ENCODE data around the gene PBX2.
"Not testable (repeated sequence)": the region's sequence is repeated elsewhere in the genome, so short reads cannot be mapped to it uniquely, and the experiment has no call there.

PBX2 gene

DNA sequence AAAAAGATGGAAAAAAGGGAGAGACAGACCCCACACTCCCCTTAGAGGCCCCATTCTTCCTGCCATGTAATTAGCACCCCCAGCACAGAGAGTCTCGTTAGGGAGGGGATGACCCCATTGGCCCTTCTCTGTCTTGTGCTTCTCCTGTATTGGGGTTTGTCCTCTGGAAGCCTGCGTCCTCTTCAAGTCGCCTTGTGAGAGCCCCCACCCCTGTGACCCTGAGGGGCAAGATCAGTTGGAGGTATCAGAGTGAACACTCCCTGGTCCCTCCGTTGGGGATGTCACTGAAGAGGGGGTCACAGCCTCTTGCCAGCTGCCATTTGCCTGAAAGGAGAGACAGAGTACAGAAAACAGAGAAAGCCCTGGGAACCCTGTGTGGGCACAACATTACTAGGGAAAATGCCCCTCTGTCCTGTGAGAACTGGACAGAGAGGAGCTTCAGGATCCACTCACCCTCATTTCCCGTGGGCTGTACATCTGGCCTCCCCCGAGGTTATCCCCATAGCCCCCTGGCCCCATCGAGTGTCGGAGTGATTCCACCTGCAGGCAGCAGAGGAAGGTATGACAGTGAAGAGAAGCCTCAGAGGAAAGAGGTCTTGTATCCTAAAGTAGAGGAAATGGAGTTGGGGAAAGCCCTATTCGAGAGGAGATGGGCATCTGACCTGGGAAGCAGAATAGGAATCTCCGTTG is 3.7 kb downstream of the PBX2 start:
- not testable (repeated sequence) for DNase-seq

DNA sequence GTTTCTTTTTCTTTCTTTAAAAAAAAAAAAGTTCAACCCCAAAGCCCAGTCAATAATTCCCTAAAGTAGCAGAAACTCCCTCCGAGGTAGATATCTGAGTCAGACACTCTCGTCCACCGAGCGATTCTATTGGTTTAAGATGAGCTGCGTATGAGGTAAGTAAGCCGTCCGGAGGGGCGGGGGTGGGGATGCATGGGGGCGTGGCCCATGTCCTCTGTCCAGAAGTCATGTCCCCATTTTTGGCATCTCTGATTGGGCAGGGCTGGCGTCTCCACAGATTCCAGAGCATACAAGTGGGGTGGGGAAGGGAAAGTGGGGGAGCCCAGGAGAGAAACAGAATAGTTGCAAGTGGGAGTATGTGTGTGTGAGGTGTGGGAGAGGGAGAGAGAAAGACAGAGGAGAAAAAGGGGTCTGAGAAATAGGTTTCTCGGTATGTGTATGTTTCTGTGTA is 4.3 kb downstream of the PBX2 start:
- peak; percentile 72 for DNase-seq

DNA sequence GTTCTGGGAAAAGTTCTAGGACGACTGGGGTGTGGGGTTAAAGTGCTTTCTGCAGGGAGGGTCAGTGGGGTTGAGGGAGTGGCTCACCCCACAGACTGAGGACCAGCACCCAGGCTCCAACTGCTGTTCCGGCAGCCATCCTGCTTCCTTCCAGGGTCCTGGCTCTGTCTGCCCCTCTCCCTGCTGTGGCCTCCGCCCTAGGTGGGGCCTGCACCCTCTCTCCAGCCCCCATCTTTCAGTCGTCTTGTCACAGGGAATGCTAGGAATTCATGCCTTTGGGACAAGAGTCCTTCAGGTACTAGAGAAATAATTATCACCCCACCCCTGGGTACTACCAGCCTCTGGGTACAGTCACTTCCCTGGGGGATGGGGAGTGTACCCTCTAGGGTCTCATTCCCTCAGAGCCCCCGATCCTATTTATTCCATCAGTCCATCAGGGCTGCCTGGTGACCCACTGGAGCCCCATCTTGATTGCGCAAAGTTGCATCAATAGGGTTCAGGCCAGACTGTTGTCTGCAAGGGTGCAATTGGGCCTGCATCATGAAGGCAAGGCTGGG is 5.8 kb downstream of the PBX2 start, which contains the start of gene AGER:
Gene AGER (minus strand): TSS at position 170 of the 557 bp plus-strand sequence. CDS start 31 bp downstream, at position 139.
- DNase-seq, result no peak

DNA sequence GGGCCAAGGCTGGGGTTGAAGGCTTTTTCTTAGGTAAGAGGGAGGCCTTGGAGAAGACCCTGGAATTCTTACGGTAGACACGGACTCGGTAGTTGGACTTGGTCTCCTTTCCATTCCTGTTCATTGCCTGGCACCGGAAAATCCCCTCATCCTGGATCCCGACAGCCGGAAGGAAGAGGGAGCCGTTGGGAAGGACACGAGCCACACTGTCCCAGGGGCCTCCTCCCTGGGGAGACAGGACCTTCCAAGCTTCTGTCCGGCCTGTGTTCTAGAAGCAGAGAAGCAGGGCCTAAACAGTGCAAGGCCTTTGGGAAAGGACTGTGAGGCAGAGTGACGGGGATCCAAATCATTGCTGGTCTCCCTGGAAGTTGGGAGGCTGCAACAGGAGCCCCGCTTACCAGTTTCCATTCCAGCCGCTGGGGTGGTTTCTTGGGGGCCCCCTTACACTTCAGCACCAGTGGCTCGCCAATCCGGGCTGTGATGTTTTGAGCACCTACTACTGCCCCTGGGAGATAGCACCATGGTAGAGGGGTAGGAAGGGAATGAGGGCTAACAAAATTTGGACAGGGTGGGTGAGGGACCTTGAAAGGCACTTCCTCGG is 6.4 kb downstream of the PBX2 start:
- no peak for DNase-seq

DNA sequence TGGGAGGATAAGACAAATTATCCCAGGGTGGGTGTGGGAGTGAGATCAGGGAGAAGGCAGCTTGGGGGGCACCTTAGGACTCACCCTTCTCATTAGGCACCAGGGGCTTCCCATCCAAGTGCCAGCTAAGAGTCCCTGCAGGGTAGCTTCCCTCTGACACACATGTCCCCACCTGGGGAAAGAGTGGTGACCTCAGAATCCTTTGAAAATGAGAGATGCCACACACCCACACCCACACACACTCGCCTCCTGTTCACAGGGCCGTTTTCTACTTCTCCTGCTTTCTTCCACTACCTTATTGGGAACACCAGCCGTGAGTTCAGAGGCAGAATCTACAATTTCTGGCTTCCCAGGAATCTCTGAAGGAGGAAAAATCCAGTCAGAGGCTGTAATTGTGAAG is 7.0 kb downstream of the PBX2 start:
- DNase-seq, result no peak

DNA sequence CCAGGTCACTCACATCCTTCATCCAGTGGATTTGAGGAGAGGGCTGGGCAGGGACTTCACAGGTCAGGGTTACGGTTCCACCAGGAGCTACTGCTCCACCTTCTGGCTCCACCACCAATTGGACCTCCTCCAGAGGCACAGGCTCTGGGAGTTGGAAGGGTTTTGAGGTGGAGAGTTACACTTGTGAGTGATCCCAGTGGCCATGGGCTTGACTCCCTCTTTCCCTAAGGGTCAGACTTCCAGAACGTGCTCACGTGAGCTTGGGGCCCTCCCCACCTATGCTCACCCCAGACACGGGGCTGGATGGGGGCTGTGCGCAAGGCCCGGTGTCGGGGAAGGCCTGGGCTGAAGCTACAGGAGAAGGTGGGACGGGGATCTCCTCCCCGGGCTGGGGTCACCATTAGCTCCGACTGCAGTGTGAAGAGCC is 7.4 kb downstream of the PBX2 start:
- no peak for DNase-seq

DNA sequence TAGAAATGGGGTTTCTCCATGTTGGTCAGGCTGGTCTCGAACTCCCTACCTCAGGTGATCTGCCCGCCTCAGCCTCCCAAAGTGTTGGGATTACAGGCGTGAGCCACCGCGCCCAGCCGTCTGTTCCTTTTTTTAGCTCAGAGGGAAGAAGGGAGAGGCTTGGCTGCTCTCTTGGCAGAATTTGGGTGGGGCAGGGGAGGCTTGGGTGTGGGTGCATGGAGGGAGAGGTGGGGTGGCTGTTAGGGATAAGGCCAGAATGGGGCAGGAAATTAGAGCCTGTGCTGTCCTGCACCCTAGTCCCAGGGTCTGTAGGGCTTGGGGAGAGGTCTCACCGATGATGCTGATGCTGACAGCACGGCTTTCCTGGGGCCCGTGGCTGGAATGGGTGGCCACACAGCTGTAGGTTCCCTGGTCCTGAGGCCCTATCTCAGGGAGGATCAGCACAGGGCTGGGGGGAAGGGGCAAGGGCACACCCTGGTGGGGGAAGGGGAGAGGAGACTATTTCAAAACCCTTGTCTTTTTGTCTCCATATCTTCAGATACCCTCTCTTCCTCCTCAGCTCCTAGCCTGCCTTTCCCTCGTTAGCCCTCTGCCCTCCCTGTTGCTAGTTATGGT is 8.0 kb downstream of the PBX2 start:
- no peak for DNase-seq

DNA sequence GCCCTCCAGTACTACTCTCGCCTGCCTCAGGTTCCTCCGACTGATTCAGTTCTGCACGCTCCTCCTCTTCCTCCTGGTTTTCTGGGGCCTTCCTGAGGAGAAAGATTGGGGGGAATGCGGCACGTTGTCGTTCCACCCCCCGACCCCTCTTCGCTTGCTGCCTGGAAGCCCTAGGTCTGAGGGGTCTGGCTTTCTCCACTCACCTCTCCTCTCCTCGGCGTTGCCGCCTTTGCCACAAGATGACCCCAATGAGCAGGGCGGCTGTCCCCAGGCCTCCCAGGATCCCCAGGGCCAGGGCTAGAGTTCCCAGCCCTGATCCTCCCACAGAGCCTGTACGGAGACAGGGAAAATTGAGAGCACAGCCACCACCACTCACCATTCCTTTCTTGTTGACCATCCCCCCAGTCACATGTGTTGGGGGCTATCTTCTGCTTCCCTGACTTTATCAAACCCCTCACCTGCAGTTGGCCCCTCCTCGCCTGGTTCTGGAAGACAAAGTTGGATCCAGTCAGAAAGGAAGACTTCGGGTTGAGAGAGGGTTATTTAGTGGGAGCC is 8.8 kb downstream of the PBX2 start:
- DNase-seq, result no peak

DNA sequence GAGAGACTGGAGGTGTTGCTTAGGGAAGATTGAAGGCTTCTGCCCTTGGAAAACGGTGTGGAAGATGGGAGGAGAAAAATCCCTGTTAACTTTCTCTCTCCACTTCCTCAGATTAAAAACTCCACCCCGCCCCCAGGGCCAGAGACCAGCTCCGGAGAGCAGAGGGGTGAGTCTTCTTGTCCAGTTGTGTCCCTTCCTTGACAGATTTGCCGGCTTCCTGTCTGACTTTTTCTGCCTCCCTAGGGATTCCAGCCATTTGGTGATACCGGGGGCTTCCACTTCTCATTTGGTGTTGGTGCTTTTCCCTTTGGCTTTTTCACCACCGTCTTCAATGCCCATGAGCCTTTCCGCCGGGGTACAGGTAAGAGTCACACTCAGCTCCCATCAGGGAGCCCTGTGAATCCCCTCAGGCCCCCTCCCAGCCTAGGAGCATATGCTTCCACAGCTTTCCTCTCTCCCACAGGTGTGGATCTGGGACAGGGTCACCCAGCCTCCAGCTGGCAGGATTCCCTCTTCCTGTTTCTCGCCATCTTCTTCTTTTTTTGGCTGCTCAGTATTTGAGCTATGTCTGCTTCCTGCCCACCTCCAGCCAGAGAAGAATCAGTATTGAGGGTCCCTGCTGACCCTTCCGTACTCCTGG is 10.1 kb downstream of the PBX2 start:
- no peak for DNase-seq

DNA sequence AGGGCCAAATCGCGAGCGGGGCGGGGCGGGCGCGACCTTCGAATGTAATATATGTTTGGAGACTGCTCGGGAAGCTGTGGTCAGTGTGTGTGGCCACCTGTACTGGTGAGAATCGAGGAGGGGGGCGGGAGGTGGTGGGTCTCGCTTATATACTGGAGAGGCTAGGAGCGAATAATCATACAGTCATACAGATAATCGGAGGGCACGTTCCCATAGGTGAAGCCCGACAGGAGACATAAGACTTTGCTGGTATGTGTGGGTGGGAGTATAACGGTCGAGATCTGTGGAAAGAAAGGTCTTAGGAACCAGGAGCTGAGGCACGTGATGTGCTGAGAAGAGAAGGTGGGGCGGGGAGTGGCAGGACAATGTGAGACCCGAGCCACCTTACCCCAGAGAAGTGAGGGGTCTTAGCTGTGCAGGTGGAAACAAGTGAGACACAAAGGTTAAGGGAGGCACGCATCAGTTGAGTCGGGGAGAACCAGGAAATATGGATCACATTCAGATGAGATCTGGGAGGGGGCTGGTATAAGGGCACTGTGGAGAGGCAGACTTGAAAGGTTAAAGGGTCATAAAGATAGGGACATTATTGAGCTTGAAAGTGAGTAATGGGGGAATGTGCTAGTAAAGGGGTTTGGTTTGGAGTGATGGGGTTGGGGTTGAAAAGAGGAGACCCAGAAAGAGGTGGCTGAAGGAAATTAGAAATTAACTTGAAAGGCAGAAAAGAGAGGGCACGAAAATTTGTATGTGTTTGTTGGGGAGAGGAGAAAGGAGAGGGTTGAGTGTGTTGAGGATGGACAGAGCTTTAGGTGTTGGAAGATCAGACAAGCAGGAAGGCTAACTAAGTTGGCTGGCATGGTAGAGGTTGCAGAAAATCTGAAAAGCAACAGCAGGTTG is 11.2 kb downstream of the PBX2 start:
- no peak for DNase-seq

DNA sequence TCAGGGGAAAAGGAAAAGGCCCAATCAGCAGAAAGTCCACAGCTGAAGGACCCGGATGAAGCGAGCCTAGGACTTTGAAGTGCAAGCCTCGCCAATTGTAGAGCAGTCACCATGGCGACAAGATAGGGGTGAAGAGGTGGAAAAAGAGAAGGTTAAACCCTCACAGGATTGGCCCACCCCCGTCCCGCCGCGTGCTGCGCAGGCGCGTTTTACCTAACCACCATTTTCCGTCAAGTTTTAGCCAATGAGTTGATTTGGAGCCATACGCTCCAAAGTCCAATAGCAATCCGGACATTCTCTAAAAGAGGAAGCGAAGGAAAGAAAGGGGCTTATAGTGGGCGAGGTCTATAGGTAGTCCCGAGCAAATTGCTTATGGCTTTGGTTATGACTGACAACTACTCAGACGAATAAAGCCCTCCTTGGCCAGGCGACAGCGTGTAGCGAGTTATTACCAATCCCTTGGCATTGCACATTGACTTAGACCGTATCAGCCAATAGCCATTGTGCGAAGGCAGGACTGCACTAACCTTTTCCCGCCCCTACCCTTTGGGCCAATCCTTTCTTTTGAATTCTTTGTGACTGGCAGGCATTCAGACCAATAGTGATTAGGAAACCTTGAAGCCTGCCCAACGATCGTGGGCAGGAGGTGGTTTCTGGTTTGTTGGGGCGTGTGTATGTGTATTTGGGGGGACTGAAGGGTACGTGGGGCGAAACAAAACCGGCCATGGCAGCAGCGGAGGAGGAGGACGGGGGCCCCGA is 12.0 kb downstream of the PBX2 start, which contains the start of gene RNF5:
Gene RNF5 (plus strand): TSS at position 618 of the 759 bp plus-strand sequence. CDS start 107 bp downstream, at position 725.
- peak; percentile 97 for DNase-seq

DNA sequence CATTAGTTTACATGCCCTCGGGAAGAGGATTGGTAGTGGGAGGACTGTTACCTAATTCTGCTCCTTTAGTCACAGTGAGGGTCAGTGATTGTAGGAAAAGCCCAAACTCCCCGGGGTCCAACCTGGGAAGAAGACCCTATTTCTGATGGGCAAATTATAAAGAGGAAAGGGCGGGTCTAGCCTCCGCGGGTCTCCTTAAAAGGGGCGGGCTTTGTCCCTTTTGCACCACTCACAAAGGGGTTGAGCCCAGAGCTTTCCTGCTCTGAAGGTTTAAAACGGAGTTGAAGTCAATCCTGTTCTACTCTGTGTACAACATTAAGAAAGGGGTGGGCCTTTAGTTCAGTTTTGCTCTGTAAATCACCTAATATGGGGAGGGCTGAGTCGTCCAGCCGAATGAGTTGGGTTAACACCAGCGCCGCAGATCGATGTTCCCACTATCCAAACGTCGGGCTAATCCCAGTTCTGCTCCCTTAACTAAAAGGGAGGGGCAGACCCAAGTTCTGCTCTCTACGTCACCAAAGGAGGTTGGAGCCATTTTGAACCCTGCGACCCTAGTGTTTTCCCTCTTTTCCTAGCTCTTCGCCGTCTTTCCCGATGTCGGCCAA is 12.7 kb downstream of the PBX2 start:
- no peak for DNase-seq

DNA sequence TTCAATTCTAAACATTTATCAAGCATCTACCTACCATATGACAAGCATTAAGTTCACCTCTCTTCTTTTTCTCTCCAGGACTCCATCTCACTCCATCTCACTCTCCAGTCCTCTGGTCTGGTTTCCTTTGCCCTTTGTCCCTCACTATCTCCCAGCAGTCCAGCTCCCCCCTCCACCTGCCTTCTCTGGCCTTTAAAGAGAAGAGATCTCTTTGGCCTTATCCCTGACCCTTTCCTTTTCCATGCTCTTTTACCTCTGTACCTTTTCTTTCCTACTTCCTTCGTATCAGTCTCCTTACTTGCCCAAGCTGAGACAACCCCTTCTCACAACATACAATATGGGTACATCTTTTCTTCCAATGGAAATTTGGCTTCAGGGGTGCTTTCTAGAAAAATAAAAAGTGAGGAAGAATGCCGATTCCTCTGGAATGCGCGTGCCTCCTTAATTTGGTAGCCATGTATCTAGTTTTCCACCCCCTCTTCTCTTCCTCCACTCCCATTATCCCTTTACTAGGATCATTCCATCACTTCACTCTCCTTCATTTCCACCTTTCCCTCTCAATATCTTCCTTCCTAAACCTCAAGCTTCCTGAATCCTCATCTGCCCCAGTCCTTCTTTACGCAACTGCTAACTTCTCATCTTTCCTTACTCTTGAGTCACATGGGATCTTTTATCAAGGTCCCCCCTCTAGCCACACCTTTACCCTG is 13.4 kb downstream of the PBX2 start:
- no peak for DNase-seq

DNA sequence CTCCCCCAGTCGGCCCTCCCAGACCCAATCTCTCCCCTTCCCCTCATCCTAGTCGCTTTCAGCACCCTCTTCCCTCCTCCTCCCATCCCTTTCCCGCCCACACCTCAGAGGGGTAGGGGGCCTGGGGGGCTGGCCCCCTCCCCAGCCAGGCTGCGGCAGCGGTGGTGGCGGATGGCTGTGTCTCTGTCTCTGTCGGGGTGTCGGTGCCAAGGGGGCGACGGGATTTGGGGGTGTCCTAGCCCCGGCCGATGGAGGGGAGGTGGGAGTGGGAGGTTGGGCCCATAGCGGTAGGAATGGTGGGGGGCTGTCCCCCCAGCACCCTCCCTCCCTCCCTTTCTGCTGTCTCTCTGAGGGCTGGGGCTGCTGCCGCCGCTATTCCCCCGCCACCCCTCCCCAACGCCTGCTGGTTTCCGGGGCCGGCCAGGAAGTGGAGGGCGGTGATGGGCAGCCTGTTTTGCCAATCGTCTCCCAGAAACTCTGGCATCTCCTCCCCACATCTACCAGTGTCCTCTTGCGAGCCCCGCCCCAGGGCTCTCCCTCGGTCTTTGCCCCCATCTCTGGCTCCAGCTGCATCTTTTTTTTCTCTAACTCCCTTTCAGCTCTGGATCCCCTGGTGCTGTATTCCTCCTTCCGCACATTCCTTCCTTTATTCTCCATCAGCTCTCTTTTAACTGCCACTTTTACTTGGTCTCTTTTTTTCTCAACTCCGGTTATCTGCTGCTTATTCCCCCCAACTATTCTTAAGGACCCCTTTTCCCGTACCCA is 14.1 kb downstream of the PBX2 start, which contains the start of gene AGPAT1:
Gene AGPAT1 (minus strand): TSS at position 374 of the 765 bp plus-strand sequence. CDS start 4,588 bp downstream, outside the sequence.
- peak; percentile 93 for DNase-seq

DNA sequence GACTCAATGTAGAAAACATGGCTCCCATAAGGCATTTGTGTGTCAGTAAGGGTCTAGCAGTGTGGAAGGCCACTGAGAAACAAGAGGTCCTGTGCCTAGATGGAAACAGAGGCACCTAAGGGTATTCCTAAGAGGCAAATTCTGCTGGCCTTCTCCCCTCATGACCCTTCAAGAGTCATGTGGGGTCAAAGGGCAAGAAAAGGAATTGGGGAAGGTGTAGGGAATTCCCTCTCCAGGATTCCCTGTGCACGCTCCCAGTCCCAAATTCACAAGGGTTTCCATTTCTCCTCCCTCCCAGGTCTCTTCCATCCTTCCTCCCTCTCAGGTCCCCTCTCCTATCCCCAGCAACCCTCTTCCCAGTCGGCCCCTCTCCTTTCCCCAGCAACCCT is 14.7 kb downstream of the PBX2 start:
- no peak for DNase-seq

DNA sequence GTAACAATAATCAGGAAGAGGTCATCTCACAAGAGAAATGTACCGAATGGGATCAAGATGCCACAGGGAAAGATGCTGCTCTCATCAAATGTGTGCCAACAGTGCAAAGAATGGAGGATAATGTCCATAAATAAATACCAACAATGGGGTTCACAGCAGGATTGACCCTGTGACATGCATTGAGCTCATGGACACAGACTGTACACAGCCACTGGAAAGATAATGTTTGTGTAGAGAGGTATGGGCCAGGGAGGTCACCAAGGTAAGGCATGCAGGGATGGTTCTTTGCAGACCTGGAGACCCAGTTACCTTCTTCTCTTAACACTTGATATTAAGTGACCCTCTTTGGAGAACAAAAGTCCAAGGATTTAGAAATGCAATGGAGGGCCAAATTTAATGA is 15.6 kb downstream of the PBX2 start:
- DNase-seq, result no peak

DNA sequence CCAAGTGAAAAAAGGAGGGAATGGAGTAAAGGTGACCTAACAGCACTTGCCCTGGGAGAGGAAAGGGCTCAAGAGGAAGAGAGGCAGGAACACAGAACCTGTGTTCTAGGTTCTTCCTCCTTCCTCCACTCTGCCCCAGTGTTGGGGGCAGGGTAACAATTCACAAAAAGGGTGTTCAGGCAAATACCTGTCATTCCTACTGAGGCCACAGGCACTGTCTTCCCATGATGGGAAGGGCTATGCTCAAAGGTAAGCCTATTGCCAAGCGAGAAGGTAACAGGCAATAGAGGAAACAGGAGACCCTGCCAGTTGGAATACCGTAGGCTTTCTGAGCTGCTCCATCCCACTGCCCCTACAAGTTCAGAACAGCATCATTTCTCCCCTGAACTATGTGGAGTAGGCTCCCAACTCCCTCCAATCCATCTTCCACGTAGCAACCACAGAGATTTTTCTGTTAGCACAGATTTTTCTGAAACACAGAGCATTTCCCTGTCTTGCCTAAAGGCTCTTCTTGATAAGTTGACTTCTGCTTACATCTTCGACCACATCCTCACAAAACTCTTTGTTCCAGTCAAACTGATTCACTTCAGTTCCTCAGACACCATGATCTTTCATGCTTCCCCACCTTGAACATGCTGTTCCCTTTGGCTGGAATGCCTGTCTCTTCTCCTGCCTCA is 16.8 kb downstream of the PBX2 start:
- no peak for DNase-seq

DNA sequence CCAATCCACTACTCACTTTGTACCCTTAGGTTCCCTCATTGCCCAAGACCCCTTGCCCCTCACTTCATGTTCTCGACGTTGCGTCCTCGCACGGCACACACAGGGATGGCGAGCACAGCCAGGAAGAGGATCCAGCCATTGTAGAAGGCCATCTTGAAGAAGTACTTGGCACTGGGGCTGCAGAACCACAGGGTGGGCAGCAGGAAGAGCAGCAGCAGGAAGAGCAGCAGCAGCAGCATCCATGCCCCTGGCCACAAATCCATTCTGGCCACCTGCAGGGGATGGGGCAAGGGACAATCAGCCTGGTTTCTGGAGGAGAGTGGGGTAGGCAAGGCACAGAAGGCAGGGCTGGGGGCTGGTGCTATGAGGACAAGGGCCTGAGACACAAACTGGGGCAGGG is 18.8 kb downstream of the PBX2 start:
- no peak for DNase-seq
